ENCODE data around the gene ELOF1.
"Not testable (repeated sequence)": the region's sequence is repeated elsewhere in the genome, so short reads cannot be mapped to it uniquely, and the experiment has no call there.

Gene ELOF1

GRCh38 chr19:11570039-11570462 is 11.0 kb upstream of the ELOF1 start:
- DNase-seq (ENCODE audit: extremely low spot score), result no peak
- ChIA-PET POLR2A (interaction anchor here (1.3 kb wide), 1 partner anchor 11 kb away, joined by 4 read pairs; the partner anchor contains the start of gene ELOF1), CTCF (no interaction called here)
- TF ChIP-seq CTBP1 (IDR thresholded peaks at IDR 0.05; ENCODE audit: borderline replicate concordance) (no peak), TARDBP (IDR thresholded peaks at IDR 0.05) (no peak), FOXK2 (IDR thresholded peaks at IDR 0.05) (no peak), LEF1 (IDR thresholded peaks at IDR 0.05; ENCODE audit: borderline replicate concordance) (no peak), HDGF (IDR thresholded peaks at IDR 0.05; ENCODE audit: borderline replicate concordance) (no peak), BHLHE40 (IDR thresholded peaks at IDR 0.05; ENCODE audit: borderline replicate concordance) (no peak), L3MBTL2 (conservative IDR thresholded peaks at IDR 0.05) (no peak), SP1 (IDR thresholded peaks at IDR 0.05) (no peak), PKNOX1 (IDR thresholded peaks at IDR 0.05) (no peak)

- CTCF ChIA-PET, result no interaction called here
- TF ChIP-seq LEF1 (IDR thresholded peaks at IDR 0.05; ENCODE audit: borderline replicate concordance), result no peak
- TF ChIP-seq SUZ12 (IDR thresholded peaks at IDR 0.05), result no peak
- no peak for TF ChIP-seq FOXM1 (IDR thresholded peaks at IDR 0.05; ENCODE audit: borderline replicate concordance)
- TF ChIP-seq L3MBTL2 (conservative IDR thresholded peaks at IDR 0.05), result no peak
- no peak for TF ChIP-seq ELF4 (IDR thresholded peaks at IDR 0.05)
- TF ChIP-seq FOXA1 (IDR thresholded peaks at IDR 0.05), result no peak
- no peak for TF ChIP-seq ZNF384 (IDR thresholded peaks at IDR 0.05)
- TF ChIP-seq NFRKB (IDR thresholded peaks at IDR 0.05), result no peak
- TF ChIP-seq TARDBP (IDR thresholded peaks at IDR 0.05), result no peak
- no peak for TF ChIP-seq SP1 (IDR thresholded peaks at IDR 0.05)
- no peak for TF ChIP-seq BHLHE40 (IDR thresholded peaks at IDR 0.05; ENCODE audit: borderline replicate concordance)
- POLR2A ChIA-PET, result no interaction called here
- DNase-seq (ENCODE audit: extremely low spot score), result no peak
These were observed 7.1 kb upstream of the ELOF1 start for GRCh38 chr19:11566164-11566563.

GRCh38 chr19:11565649-11565980 is 6.6 kb upstream of the ELOF1 start:
- CTCF ChIA-PET; DNase-seq (ENCODE audit: extremely low spot score); POLR2A ChIA-PET: not testable (repeated sequence)

GRCh38 chr19:11564082-11564807 is 5.2 kb upstream of the ELOF1 start:
- CTCF ChIA-PET; POLR2A ChIA-PET; DNase-seq (ENCODE audit: extremely low spot score): not testable (repeated sequence)

- CTCF ChIA-PET, result interaction anchor here (0.6 kb wide), 1 partner anchor 424 kb away, joined by 3 read pairs; no protein-coding TSS in a partner anchor
- POLR2A ChIA-PET, result no interaction called here
- TF ChIP-seq TARDBP (IDR thresholded peaks at IDR 0.05) (no peak), LEF1 (IDR thresholded peaks at IDR 0.05; ENCODE audit: borderline replicate concordance) (no peak), L3MBTL2 (conservative IDR thresholded peaks at IDR 0.05) (no peak), FOXA1 (IDR thresholded peaks at IDR 0.05) (no peak), CTBP1 (IDR thresholded peaks at IDR 0.05; ENCODE audit: borderline replicate concordance) (no peak), FOXM1 (IDR thresholded peaks at IDR 0.05; ENCODE audit: borderline replicate concordance) (no peak), ZNF384 (IDR thresholded peaks at IDR 0.05) (no peak)
- DNase-seq (ENCODE audit: extremely low spot score), result no peak
These were observed 4.5 kb upstream of the ELOF1 start for GRCh38 chr19:11563532-11563931.

GRCh38 chr19:11560404-11561051 is 1.5 kb upstream of the ELOF1 start:
- DNase-seq (ENCODE audit: extremely low spot score), result peak; percentile 70
- POLR2A ChIA-PET, result no interaction called here
- TF ChIP-seq PKNOX1 (IDR thresholded peaks at IDR 0.05) (peak; percentile 85), HDGF (IDR thresholded peaks at IDR 0.05; ENCODE audit: borderline replicate concordance) (no peak), CTBP1 (IDR thresholded peaks at IDR 0.05; ENCODE audit: borderline replicate concordance) (peak; percentile 69)
- CTCF ChIA-PET, result interaction anchor here (1.4 kb wide), 1 partner anchor 12 kb away, joined by 3 read pairs; no protein-coding TSS in a partner anchor

GRCh38 chr19:11556634-11557420 is 2.2 kb downstream of the ELOF1 start:
- CTCF ChIA-PET, result interaction anchor here (0.6 to 0.7 kb wide), 2 partner anchors 70 to 288 kb away, joined by 3 to 7 read pairs; no protein-coding TSS in a partner anchor
- no peak for TF ChIP-seq HDGF (IDR thresholded peaks at IDR 0.05; ENCODE audit: borderline replicate concordance)
- TF ChIP-seq ZNF384 (IDR thresholded peaks at IDR 0.05), result no peak
- no peak for TF ChIP-seq FOXK2 (IDR thresholded peaks at IDR 0.05)
- TF ChIP-seq BHLHE40 (IDR thresholded peaks at IDR 0.05; ENCODE audit: borderline replicate concordance), result no peak
- no peak for TF ChIP-seq ELF4 (IDR thresholded peaks at IDR 0.05)
- TF ChIP-seq TARDBP (IDR thresholded peaks at IDR 0.05), result no peak
- TF ChIP-seq L3MBTL2 (conservative IDR thresholded peaks at IDR 0.05), result no peak
- no peak for TF ChIP-seq FOXM1 (IDR thresholded peaks at IDR 0.05; ENCODE audit: borderline replicate concordance)
- no peak for DNase-seq (ENCODE audit: extremely low spot score)
- POLR2A ChIA-PET, result no interaction called here
